GM21447 (cell line): ENCODE measurements around the gene STAC.

Source experiments
- ATAC-seq: cut with Tn5 transposase; IDR thresholded peaks from one replicate; pipeline ENCODE4 v1.9.1; 2021; ENCODE audit not compliant: unreplicated experiment

STAC gene

GRCh38 chr3:36380221-36381031 is at the start of gene STAC:
Gene STAC (plus strand): TSS chr3:36380504. CDS start chr3:36380644, 140 bp downstream.
- no peak for ATAC-seq

- ATAC-seq, result no peak
Observed at GRCh38 chr3:36332139-36332538, 48.2 kb upstream of the STAC start.

- no peak for ATAC-seq
Observed at GRCh38 chr3:36362216-36362615, 18.1 kb upstream of the STAC start.

GRCh38 chr3:36362973-36363372 is 17.3 kb upstream of the STAC start:
- ATAC-seq, result no peak

- no peak for ATAC-seq
Observed at GRCh38 chr3:36364260-36364659, 16.0 kb upstream of the STAC start.

- no peak for ATAC-seq
Observed at GRCh38 chr3:36365829-36366228, 14.5 kb upstream of the STAC start.

- no peak for ATAC-seq
Observed at GRCh38 chr3:36366308-36366707, 14.0 kb upstream of the STAC start.

GRCh38 chr3:36367912-36368573 is 12.3 kb upstream of the STAC start:
- no peak for ATAC-seq

- ATAC-seq, result no peak
Observed at GRCh38 chr3:36372534-36372935, 7.8 kb upstream of the STAC start.

GRCh38 chr3:36373084-36373483 is 7.2 kb upstream of the STAC start:
- no peak for ATAC-seq

GRCh38 chr3:36373666-36374065 is 6.6 kb upstream of the STAC start:
- no peak for ATAC-seq

- no peak for ATAC-seq
Observed at GRCh38 chr3:36379872-36380220, 458 bp upstream of the STAC start.

GRCh38 chr3:36381311-36381956 is 1.1 kb downstream of the STAC start:
- ATAC-seq, result no peak

GRCh38 chr3:36393563-36393962 is 13.3 kb downstream of the STAC start:
- ATAC-seq, result no peak

- ATAC-seq, result no peak
Observed at GRCh38 chr3:36394176-36394575, 13.9 kb downstream of the STAC start.

- ATAC-seq, result no peak
Observed at GRCh38 chr3:36397841-36398240, 17.5 kb downstream of the STAC start.

- ATAC-seq, result no peak
Observed at GRCh38 chr3:36399933-36400332, 19.6 kb downstream of the STAC start.

GRCh38 chr3:36401056-36401455 is 20.8 kb downstream of the STAC start:
- ATAC-seq, result no peak

GRCh38 chr3:36403661-36404060 is 23.4 kb downstream of the STAC start:
- ATAC-seq, result no peak

- ATAC-seq, result no peak
Observed at GRCh38 chr3:36405190-36405589, 24.9 kb downstream of the STAC start.

- ATAC-seq, result no peak
Observed at GRCh38 chr3:36408146-36408545, 27.8 kb downstream of the STAC start.

GRCh38 chr3:36409862-36410261 is 29.6 kb downstream of the STAC start:
- ATAC-seq, result no peak
